Stimulated activated CD4-positive, alpha-beta T cell treated with anti-CD3 and anti-CD28 coated beads, Interleukin-1b, Interleukin-23, amount 100 ng/mL, for 24 hours (primary cell): ENCODE data around the gene TEX44.
A peak's percentile ranks its signal among the peaks of the same experiment; 100 is the strongest.
"Not testable (repeated sequence)": the region's sequence is repeated elsewhere in the genome, so short reads cannot be mapped to it uniquely, and the experiment has no call there.

ENCODE experiments used
- DNase-seq, 4 experiments: peaks; one replicate each; pipeline ENCODE4 v3.0.0-alpha.2; 2020; ENCODE audit warnings: low read depth in 4 of 4, low spot score in 1 of 4

The TEX44 gene

DNA sequence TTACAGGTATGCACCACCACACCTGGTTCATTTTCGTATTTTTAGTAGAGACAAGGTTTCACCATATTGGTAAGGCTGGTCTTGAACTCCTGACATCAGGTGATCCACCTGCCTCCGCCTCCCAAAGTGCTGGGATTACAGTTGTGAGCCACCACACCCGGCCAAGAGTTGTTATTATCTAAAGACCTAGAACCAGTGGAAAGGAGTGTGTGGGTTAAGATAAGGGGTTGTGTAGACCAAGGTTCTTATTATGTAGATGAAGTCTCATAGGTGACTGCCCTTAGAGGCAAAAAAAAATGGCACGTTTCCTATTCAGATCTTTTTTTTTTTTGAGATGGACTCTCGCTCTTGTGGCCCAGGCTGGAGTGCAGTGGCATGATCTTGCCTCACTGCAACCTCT is 21.7 kb upstream of the TEX44 start:
- not testable (repeated sequence) for DNase-seq

DNA sequence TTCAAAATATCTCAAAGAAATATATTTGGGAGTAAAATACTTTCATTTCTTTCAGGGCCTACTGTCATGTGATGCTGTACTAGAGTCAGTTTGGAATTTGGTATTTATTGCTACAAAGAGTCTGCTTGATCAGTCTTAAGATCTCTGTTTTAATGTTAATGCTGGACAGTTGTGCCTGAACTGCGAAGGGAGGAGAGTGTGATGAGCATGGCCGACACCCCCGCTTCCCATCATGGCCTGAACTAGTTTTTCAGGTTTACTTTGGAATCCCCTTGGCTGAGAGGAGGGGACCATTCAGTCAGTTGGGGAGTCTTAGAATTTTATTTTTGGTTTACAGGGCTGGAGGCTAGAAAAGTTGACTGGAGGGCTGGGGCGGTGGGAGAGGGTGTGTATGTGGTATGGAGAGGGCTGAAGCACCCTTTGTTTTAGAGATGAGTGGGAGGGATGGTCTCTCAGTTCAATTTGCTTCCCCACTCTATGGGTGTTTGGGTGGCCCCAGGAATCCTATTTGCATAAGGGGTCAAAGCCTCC is 20.9 kb upstream of the TEX44 start:
- DNase-seq = no peak

DNA sequence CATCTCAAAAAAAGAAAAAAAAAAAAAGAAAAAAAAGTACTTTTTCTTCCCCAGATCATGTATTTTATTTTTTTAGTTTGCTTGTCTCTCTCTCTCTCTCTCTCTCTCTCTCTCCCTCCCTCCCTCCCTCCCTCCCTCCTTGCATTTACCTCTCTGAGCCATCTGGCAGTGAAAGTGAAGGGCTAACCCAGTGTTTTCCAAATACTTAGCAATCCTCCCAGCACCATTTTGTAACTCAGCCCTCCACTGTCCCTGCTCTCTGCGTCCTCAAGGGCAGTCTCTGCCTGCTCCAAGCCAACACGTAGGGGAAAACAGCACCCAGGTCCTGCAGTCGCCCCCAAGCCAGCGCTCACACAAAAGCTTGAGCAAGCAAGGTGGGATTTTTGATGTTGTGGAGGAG is 19.6 kb upstream of the TEX44 start:
- DNase-seq = no peak

DNA sequence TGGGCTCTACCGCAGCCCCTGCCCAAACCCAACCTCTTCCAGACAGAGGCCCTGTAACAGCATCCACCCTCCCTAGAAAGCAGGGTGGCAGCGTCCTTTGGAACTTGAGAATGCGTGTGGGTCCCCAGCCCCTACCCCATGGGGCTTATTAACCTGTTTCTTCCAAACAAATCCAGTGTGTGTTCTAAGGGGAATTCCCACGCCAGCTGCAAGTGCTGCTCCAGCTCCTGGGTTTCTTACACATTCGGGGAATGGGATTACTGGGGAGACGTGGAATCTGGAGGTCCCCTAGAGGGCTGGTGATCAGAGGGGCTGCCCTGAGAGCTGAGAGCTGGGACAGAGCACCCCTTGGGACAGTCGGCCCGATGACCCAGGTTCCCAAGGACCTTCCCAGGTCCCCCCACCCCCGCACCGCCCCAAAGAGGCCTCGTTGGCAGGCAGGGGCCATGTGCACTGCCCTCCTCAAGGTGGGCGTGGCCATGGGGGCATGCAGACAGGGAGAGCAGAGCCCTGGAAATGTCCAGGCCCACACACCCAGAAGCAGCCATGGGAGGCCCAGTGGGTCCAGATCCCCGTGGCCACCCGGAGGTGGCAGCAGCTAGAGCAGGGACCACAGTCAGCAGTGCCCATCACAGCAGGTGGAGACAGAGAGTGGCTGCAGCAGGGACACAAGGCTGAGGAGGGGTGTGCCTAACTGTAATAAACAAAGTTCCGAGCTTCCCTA is 18.8 kb upstream of the TEX44 start:
- DNase-seq = no peak

DNA sequence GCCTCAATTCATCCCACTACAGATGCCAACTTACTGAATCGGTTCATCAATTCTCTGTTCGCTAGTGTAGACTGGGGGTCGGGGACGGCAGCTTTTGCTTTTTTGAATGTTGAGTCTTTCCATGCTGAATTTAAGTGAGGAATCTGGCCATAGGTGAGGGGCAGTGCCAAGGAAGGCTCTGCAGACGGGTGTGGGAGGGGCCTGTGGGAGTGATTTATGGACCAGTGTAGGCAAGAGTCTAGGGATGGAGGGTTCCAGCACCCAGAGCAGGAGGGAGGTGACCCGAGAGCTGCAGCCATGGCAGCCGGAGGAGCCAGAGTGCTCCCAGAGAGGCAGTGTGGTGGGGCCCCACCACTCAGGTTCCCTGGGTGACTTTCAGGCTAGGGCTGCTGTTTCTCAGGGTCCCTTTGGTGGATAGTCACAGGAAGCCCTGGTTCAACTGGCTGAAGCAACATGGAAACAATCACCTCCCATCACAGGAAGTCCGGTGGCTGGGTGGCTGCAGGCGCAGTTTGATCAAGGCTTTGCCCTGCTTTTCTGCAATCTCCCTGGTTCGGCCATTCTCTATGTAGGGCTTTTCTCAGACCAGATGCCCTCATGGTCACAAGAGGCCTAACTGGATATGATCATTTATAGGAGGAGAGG is 16.9 kb upstream of the TEX44 start:
- no peak for DNase-seq

DNA sequence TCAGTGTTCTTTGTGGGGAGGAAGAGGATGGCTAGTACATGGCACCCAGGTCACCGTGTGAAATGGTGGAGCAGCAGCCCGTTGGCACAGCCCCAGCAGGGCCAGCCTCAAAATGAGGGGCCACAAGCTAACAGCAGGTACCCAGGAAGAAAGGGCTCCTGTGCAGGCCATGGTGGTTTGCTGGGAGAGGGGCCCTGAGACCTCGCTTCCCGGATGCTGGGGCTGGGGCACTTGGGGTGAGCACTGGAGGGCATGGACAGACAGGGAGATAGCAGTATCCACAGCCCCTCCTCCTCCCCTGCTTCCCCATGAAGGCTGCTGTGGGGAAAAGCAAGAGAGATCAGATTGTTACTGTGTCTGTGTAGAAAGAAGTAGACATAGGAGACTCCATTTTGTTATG is 16.2 kb upstream of the TEX44 start:
- no peak for DNase-seq

DNA sequence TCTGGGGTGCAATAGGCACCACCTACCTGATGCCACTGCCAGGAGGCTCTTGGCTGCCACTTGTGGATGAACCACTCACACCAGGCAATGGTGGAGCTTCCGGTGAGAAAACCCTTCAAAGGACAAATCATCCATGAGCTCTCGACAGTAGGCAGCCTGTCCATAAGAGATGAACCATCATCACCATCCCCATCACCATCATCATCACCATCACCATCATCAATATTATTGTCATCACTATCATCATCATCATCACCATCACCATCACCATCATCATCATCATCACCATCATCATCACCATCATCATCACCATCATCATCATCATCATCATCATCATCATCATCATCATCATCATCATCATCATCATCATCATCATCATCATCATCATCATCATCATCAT is 14.0 kb upstream of the TEX44 start:
- not testable (repeated sequence) for DNase-seq

DNA sequence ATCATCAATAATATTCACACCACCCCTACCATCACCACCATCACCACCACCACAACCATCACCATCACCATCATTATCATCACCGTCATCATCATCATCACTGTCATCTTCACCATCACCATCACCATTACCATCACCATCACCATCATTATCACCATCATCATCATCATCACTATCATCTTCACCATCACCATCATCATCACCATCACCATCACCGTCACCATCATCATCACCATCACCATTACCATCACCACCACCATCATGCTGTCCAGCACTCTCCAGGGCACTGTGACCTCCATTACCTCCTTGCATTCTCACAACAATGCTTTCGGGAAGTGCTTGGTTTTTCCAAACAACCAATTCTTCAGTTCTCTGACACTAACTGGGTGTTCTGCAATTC is 13.1 kb upstream of the TEX44 start:
- no peak for DNase-seq

DNA sequence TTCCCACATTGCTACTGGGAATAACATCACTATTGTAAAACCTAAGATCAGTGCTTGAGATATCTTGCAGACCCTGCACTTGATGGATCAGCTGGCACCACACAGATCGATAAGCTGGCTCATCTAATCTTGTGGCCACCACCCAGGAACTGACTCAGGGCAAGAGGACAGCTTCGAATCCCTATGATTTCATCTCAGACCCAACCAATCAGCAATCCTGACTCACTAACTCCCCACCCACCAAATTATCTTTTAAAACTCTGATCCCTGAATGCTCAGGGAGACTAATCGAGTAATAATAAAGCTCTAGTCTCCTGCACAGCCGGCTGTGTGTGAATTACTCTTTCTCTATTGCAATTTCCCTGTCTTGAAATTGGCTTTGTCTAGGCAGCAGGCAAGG is 11.3 kb upstream of the TEX44 start:
- no peak for DNase-seq

DNA sequence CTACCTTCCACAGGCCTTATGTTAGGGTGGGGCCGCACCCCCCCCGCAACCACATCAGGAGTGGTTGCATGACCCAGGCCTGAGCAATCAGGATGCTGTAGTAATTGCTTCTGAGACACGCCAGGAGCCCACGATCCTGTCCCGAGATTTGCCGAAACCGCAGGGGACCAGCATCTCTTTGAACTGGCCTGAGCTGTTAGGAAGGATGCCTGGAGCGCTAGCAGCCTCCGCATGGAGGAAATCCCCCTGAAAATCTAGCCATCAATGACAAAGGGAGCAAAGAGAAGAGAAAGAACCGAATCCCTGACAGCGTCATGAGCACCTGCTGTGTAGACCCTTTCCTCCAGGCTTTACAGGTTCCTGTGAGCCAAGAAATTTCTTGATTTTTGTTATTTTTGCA is 8.7 kb upstream of the TEX44 start:
- no peak for DNase-seq

DNA sequence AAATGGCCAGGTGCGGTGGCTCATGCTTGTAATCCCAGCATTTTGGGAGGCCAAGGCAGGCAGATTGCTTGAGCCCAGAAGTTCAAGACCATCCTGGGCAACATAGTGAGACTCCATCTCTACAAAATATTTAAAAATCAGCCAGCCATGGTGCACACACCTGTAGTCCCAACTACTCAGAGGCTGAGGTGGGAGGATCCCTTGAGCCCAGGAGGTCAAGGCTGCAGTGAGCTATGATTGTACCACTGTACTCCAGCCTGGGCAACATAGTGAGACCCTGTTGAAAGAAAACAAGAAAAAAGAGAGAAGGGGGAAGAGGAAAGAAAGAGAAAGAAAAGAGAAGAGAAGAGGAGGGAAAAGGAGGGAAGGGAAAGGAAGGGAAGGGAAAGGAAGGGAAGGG is 4.9 kb upstream of the TEX44 start:
- not testable (repeated sequence) for DNase-seq

DNA sequence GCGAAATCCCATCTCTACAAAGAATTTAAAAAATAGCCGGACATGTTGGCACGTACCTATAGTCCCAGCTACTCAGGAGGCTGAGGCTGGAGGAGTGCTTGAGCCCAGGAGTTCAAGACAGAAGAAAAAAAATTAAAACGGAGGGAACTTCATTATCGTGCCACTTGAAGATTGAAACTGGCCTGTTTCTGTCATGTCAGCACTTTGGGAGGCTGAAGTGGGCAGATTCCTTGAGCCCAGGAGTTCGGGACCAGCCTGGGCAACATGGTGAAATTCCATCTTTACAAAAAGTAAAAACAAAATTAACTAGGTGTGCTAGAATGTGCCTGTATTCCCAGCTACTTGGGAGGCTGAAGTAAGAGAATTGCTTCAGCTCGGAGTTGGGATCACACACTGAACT is 3.0 kb upstream of the TEX44 start:
- DNase-seq = no peak

DNA sequence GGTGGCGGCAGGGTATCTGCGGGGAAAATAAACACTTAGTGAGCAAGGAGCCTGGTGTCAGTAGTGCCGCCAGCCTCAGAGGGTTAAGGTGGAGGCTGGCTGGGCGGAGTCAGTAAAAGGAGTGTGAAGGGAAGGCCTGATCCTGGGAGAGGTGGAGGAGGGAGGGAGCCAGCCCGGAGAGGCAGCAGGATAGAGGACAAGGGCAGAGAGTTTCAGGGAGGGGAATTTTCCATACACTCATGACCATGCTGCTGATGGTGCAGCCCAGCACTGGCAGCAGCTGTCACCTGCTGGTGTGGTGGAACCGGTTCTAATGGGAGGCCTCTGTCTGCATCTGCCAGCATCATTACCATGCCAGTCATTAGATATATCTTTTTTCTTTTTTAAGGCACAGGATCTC is 2.0 kb upstream of the TEX44 start:
- no peak for DNase-seq

DNA sequence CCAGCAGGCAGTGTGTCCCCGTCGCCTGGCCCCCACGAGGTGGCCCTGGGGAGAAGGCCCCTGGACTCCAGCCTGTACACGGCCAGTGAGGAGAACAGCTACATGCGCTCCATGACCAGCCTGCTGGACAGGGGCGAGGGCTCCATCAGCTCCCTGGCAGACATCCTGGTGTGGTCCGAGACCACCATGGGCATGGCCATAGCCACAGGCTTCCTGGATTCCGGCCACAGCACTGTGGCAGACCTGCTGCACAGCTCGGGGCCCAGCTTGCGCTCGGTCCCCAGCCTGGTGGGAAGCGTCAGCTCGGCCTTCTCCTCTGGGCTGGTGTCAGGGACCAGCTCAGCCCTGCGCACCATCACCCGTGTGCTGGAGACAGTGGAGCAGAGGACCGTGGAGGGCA is 1.0 kb downstream of the TEX44 start:
- DNase-seq = no peak

DNA sequence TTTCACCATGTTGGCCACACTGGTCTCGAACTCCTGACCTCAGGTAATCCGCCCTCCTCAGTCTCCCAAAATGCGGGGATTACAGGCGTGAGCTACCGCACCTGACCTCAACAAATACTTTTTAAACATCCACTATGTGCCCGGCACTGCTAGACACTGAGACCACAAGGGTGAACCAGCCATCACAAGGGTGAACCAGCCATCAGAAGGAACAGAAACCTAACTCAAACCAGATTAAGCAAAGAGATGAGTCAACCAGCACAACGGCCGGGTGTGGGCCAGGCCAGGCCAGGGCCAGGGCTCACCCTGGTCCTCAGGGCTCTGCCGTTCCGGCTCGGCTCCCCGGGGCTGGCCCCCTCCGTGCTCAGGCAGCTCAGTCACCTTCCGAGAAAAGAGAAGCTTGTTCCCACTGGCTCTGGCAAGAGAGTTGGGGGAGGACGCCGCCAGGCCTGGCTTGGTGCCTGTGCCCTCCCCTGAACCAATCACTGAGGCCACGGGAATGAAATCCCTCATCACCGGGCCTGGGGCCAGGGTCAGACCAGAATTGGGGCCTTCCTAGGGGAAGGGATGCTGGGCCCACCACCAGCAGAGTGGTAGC is 4.4 kb downstream of the TEX44 start:
- no peak for DNase-seq

DNA sequence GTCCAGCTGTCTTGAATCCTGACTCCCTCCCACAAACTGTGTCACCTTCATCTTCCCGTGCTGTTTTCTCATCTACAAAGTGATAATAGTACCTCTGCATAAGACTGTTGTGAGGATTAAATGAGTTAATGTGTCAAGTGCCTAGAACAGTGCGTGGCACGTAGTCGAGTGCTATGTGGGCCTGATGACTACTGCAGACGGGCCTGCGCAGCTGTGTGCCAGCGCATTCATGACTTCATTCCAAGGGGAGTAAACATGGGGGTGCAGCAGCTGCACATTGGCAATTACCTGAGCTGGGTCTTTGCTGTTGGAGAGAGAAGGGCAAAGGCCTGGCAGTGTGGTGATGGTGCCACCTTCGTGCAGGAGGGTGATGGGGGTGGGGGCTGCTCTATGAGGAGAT is 5.0 kb downstream of the TEX44 start:
- no peak for DNase-seq

DNA sequence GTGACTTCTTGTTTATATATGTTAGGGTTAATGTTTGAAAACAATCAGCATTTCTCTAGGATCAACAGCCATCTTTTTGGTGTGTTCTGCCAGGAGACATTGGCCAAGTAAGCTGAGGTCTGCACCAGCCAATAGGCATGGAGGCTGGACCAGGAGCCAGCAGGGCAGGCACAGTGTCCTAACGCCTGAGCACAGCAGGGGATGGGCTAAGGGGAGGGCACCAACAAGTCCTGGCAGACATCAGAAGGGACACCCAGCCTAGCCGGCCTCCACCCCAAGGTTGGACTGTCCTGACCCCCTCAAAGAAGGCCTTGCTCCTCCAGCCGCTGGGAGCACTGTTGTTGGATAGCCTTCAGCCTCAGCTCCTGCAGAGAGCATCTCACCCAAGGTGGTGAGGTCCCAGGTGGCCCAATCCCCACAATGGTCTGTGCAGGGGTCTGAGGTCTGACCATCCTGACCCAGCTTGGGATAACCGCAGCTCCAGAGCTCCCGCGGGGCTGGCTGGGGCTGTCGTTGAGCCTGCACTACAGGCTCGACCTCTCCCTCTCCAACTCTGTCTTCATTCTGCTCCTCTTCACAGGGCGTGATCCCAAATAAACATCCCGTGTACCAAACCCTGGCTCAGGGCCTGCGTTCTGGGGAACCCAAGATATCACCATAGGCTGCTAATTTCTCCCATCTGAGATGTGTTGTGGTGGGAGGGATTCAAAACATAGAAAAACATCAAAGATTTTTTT is 8.1 kb downstream of the TEX44 start:
- no peak for DNase-seq

DNA sequence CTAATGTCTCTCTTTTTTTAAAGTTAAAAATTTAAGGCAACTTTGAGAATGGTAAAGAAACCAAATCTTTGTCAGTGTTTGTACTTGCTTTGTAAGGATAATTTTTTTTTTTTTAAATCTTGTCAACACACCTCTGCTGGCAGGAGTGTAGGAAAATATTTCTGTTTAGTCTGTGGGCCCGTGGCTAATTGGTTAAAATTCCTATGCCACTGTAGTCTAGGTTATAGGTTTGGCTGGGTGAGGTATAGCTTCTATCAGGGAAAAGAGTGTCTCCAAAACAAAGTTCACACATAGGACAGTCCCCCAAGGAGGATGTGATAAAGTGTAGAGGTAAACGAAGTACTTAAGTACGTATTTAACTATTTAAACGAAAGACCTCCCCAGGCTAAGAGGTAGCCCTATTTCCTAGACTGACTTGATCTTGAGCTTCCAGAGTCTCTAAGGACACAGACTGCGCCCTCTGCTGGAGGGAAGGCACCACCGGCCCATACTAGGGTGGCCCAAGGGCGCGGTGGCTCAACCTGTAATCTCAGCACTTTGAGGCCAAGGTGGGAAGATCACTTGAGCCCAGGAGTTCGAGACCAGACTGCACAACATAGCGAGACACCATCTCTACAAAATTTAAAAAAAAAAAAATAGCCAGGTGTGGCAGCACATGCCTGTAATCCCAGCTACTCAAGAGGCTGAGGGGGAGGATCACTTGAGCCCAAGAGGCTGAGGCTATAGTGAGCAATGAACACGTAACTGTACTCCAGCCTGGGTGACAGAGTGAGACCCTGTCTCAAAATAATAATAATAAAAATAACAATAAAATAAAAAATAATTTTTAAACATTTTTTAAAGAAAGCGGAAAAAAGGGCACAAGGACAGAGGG is 8.9 kb downstream of the TEX44 start:
- DNase-seq = peak; percentile 72 to 77 (median 76)

DNA sequence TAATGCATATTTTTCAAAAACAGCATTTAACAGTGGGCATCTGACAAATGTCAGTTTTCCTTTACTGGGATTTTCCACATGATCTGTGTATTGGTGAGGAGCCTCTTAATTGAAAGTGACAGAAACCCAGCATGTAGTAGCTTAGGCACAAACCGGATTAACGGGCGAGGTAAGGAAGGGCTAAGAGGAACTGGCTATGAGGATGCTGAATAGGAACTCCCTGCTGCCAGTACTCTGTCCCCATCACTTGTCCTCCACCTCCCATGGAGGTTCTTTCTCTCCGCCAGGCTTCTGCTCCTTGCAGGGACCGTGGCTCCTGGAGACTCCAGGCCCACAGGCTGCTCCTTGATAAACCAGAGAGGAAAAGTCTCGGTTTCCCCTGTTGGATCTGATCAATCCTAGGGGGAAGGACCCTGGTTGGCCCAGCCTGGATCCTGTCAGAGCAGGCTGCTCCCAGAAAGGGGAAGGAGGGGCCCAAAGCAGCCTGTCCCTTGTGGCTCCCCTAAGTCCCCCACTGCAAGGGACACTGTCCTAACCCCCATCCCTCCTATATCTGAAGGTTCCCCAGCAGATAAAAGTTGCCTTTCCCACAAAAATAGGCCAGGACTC is 10.3 kb downstream of the TEX44 start:
- DNase-seq = no peak

DNA sequence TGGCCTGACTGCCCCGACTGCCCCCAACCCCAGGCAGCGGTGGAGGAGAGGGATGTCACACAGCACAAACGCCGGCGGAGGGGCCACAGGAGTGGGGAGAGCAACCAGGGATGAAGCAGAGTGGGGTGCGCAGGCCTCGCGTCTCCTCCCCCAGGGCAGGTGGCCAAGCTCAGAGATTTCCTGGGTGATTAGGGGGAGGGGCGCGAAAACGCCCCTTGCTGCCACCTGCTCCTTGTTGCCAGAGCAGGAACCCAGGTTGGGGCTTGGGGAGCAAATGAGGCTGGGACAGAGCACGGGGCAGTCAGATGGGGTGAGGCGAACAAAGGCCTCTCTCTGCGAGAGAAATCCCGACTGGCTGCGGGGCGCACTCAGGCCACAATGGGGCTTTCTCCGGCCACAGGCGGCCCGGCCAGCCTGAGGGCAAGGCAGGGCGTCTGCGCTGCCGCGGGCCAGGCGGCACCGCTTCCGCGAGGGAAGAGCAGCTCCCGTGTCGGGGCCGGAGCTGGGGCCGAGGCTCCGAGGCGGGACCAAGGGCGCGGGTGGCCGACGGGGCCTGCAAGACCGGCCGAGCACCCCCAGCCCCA is 11.5 kb downstream of the TEX44 start:
- no peak for DNase-seq
